HepG2 (cell line): ENCODE results near the gene TPSD1. TPM values are rescaled to one million over a fixed set of nuclear protein-coding genes. Genes with fewer than 3 reads are reported as not detected.

Experiments used
- polyA plus RNA-seq, 8 experiments: library from polyadenylated mRNA; depleted of rRNA in 3 of 8; stranded (reverse) in 7 of 8; unstranded in 1 of 8; fragments of >200 nt; fragmentation: Illumina TruSeq in 4 of 8; extraction: Trizol in 4 of 8; gene quantifications; 2 replicates each; pipeline versions ENCODE4 v1.2.1 to v1.2.3, GENCODE V29; 2011 to 2016; ENCODE audit warnings: low read depth in 4 of 8, missing spikeins in 1 of 8, mixed read lengths in 1 of 8; ENCODE audit not compliant: insufficient read depth in 1 of 8
- total RNA-seq, 5 experiments: library from RNA; depleted of rRNA; stranded (reverse); fragments of >200 nt; fragmentation: Illumina TruSeq; extraction: Trizol; gene quantifications; 2 replicates each; pipeline ENCODE4 v1.2.3, GENCODE V29; 2016; ENCODE audit warnings: low read depth in 1 of 5

Gene TPSD1
- total and polyA plus RNA-seq, 2 of the 13 experiments (the other 11 are each of a cell fraction or from before 2014, with no cell fraction given), result not detected

Other genes starting within 250 kb of the TPSD1 start
- gene SSTR5, start 183.3 kb upstream of the TPSD1 start, total RNA-seq (2016; rRNA removed; fragmentation: Illumina TruSeq; extraction: Trizol), result 0.14 and 0.49 TPM in 2 replicates
- 0.20 and 0.26 TPM in 2 replicates for gene SSTR5, start 183.3 kb upstream of the TPSD1 start, polyA plus RNA-seq (2011; rRNA removed)
- gene C1QTNF8, start 159.8 kb upstream of the TPSD1 start, total RNA-seq (2016; rRNA removed; fragmentation: Illumina TruSeq; extraction: Trizol), result 0.09 TPM in 1 of 2 replicates, not detected in the other
- not detected in 2 replicates for gene C1QTNF8, start 159.8 kb upstream of the TPSD1 start, polyA plus RNA-seq (2011; rRNA removed)
- 0.40 and 0.56 TPM in 2 replicates for gene CACNA1H, start 103.0 kb upstream of the TPSD1 start, total RNA-seq (2016; rRNA removed; fragmentation: Illumina TruSeq; extraction: Trizol)
- 1.8 and 3.0 TPM in 2 replicates for gene CACNA1H, start 103.0 kb upstream of the TPSD1 start, polyA plus RNA-seq (2011; rRNA removed)
- gene TPSG1, start 30.8 kb upstream of the TPSD1 start, total RNA-seq (2016; rRNA removed; fragmentation: Illumina TruSeq; extraction: Trizol), result not detected in 2 replicates
- gene TPSG1, start 30.8 kb upstream of the TPSD1 start, polyA plus RNA-seq (2011; rRNA removed), result not detected in 2 replicates
- gene TPSB2, start 25.9 kb upstream of the TPSD1 start, total RNA-seq (2016; rRNA removed; fragmentation: Illumina TruSeq; extraction: Trizol), result not detected in 2 replicates
- gene TPSB2, start 25.9 kb upstream of the TPSD1 start, polyA plus RNA-seq (2011; rRNA removed), result 0.14 TPM in 1 of 2 replicates, not detected in the other
- gene TPSAB1, start 15.4 kb upstream of the TPSD1 start, total RNA-seq (2016; rRNA removed; fragmentation: Illumina TruSeq; extraction: Trizol), result not detected in 2 replicates
- 0.05 and 0.12 TPM in 2 replicates for gene TPSAB1, start 15.4 kb upstream of the TPSD1 start, polyA plus RNA-seq (2011; rRNA removed)
- 75.8 and 87.9 TPM in 2 replicates for gene UBE2I, start 53.6 kb downstream of the TPSD1 start, total RNA-seq (2016; rRNA removed; fragmentation: Illumina TruSeq; extraction: Trizol)
- 79.5 and 98.9 TPM in 2 replicates for gene UBE2I, start 53.6 kb downstream of the TPSD1 start, polyA plus RNA-seq (2011; rRNA removed)
- gene BAIAP3, start 77.6 kb downstream of the TPSD1 start, total RNA-seq (2016; rRNA removed; fragmentation: Illumina TruSeq; extraction: Trizol), result 2.0 and 3.2 TPM in 2 replicates
- gene BAIAP3, start 77.6 kb downstream of the TPSD1 start, polyA plus RNA-seq (2011; rRNA removed), result 5.7 and 9.1 TPM in 2 replicates
- gene TSR3, start 95.8 kb downstream of the TPSD1 start, total RNA-seq (2016; rRNA removed; fragmentation: Illumina TruSeq; extraction: Trizol), result 45.1 and 51.0 TPM in 2 replicates
- gene TSR3, start 95.8 kb downstream of the TPSD1 start, polyA plus RNA-seq (2011; rRNA removed), result 24.2 and 26.2 TPM in 2 replicates
- 8.8 and 22.7 TPM in 2 replicates for gene GNPTG, start 95.9 kb downstream of the TPSD1 start, total RNA-seq (2016; rRNA removed; fragmentation: Illumina TruSeq; extraction: Trizol)
- gene GNPTG, start 95.9 kb downstream of the TPSD1 start, polyA plus RNA-seq (2011; rRNA removed), result 71.1 and 79.9 TPM in 2 replicates
- 11.0 and 17.6 TPM in 2 replicates for gene UNKL, start 158.6 kb downstream of the TPSD1 start, total RNA-seq (2016; rRNA removed; fragmentation: Illumina TruSeq; extraction: Trizol)
- 10.4 and 13.4 TPM in 2 replicates for gene UNKL, start 158.6 kb downstream of the TPSD1 start, polyA plus RNA-seq (2011; rRNA removed)
- gene UQCC4, start 164.7 kb downstream of the TPSD1 start, total RNA-seq (2016; rRNA removed; fragmentation: Illumina TruSeq; extraction: Trizol), result 29.6 and 29.9 TPM in 2 replicates
- 17.6 and 19.2 TPM in 2 replicates for gene UQCC4, start 164.7 kb downstream of the TPSD1 start, polyA plus RNA-seq (2011; rRNA removed)
- gene PERCC1, start 175.0 kb downstream of the TPSD1 start, total RNA-seq (2016; rRNA removed; fragmentation: Illumina TruSeq; extraction: Trizol), result 0.15 TPM in 1 of 2 replicates, not detected in the other
- not detected in 2 replicates for gene PERCC1, start 175.0 kb downstream of the TPSD1 start, polyA plus RNA-seq (2011; rRNA removed)
- 1.5 and 1.8 TPM in 2 replicates for gene CCDC154, start 188.5 kb downstream of the TPSD1 start, total RNA-seq (2016; rRNA removed; fragmentation: Illumina TruSeq; extraction: Trizol)
- gene CCDC154, start 188.5 kb downstream of the TPSD1 start, polyA plus RNA-seq (2011; rRNA removed), result 0.84 and 0.92 TPM in 2 replicates
- 9.8 and 25.1 TPM in 2 replicates for gene CLCN7, start 219.0 kb downstream of the TPSD1 start, total RNA-seq (2016; rRNA removed; fragmentation: Illumina TruSeq; extraction: Trizol)
- gene CLCN7, start 219.0 kb downstream of the TPSD1 start, polyA plus RNA-seq (2011; rRNA removed), result 24.6 and 33.6 TPM in 2 replicates
- gene PTX4, start 232.9 kb downstream of the TPSD1 start, total RNA-seq (2016; rRNA removed; fragmentation: Illumina TruSeq; extraction: Trizol), result not detected in 2 replicates
- gene PTX4, start 232.9 kb downstream of the TPSD1 start, polyA plus RNA-seq (2011; rRNA removed), result 0.04 TPM in 1 of 2 replicates, not detected in the other
- 8.9 and 17.9 TPM in 2 replicates for gene TELO2, start 237.3 kb downstream of the TPSD1 start, total RNA-seq (2016; rRNA removed; fragmentation: Illumina TruSeq; extraction: Trizol)
- 10.1 and 12.5 TPM in 2 replicates for gene TELO2, start 237.3 kb downstream of the TPSD1 start, polyA plus RNA-seq (2011; rRNA removed)